Stimulated activated CD4-positive, alpha-beta T cell treated with anti-CD3 and anti-CD28 coated beads, Interleukin-12 subunit alpha, Interleukin-12 subunit beta, amount 100 ng/mL, for 24 hours (primary cell): ENCODE data around the gene RIC8B.

ENCODE experiments used
- DNase-seq, 2 experiments: peaks; one replicate each; pipeline ENCODE4 v3.0.0-alpha.2; 2020; ENCODE audit warnings: low read depth in 2 of 2

RIC8B gene

DNA sequence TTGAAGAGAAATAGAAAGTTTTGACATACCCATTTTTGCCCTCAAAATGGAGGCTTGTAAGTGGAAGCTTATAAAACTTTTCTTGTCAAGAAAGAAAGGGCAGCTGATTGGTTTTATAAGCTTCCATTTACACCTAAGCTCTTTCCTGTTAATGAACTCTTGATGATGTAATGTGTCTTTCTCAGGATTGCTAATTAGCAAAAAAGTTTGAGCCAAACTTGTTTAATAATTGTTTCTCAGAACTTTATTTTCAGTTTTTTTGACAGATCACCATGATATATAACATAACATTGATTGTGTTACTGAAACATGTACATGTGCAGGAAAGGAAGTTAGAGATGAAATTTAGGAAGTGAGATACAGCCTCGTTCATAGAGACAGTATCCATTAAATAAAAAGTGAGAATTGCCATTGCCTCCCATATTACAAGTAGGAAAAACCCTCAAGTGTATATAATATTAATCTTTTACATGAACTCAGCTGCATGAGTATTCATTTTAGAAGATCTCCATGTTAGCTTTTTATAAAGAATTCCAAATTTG, 26.8 kb downstream of the RIC8B start:
- DNase-seq: no peak

DNA sequence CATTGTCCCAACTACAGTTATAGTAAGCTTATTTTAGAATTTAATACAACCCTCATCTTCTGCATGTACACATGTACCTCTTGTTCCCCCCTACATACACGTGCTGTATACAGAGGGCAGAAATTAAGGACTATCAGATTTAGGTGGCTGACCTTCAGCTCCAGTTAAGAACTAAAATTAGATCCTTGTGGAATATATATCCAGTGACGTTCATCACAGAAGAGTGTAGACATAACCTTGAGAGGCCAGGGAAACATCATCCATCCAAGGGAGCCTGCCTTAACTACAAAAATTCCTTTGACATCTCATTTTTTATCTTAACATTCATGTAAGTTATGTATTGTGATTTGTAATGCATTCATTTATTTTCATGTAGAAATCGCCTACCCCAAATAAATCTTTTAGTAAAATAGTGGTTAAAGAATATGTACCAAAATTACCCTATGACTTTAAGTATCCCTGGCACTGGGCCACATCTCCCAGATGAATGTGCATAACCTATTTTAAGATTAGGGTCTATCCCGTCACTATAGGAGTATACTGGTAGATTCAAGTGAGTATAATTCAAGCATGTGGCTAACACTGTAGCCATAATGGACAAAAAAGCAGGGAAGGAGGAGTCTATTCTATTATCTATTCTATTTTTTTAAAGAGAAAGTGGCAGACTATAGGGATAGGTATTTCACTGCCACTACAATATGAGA, 27.5 kb downstream of the RIC8B start:
- no peak for DNase-seq

DNA sequence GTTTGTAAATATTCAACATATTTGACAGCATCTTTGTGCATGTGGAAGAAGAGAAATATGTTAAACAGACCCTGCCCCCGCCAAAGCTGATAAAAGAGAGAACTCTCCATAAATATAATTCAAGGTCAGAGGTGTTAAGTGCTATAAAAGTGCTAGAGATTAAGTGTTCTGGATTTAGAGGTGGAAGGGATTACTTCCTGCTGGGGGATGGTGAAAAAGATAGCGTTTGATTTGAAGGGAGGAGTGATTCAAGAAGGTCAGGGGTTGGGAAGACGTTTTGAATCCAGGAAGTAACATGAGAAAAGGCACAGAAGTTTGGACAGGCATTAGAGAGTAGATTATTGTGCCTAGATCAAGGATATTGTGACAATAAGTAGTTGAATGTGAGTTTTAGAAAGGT, 30.2 kb downstream of the RIC8B start:
- no peak for DNase-seq

DNA sequence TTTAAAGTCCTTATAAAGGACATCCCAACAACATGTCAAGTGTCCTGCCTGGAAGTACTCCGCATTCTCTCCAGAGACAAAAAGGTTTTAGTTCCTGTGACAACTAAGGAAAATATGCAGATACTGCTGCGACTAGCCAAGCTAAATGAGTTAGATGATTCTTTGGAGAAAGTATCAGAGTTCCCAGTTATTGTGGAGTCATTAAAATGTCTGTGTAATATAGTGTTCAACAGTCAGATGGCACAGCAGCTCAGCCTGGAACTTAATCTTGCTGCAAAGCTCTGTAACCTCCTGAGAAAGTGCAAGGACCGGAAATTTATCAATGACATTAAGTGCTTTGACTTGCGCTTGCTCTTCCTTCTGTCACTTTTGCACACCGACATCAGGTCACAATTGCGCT, 40.2 kb downstream of the RIC8B start:
- DNase-seq: no peak

DNA sequence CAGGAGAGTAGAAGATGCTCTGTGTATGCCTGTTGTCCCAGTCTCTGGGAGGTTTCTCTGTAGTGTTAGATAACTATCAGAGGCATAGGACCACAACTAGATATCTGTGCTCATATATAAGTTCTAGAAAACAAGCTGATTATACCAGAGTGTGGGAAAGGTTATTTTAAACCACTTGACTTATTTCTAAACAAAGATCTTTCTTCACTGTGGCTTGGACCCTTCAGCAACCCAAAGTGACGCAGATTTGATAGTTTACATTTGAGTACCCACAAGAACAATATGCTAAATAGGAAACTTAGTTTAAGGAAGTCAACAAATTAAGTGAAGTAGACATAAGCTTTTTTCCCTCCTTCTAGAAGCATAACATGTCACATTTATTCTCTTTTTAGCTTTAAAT, 41.3 kb downstream of the RIC8B start:
- DNase-seq: no peak

DNA sequence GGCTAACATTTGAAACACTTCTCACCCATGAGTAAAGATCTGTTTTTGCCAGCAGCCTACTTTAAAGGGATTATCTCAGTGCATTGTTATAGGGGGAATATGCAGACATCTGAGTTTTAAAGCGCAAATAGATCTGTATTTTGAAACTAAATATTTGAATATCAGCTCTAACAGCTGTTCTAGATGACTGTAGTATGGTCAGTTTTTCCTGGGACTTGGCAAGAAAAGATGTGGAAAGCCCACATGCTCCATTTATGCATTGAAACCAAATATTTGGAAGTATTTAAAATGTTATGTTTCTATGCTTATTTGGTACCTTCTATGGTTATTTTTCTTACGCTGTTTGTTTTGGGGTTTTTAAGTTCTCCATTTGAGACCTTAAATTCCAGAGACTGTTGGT, 41.7 kb downstream of the RIC8B start:
- no peak for DNase-seq

DNA sequence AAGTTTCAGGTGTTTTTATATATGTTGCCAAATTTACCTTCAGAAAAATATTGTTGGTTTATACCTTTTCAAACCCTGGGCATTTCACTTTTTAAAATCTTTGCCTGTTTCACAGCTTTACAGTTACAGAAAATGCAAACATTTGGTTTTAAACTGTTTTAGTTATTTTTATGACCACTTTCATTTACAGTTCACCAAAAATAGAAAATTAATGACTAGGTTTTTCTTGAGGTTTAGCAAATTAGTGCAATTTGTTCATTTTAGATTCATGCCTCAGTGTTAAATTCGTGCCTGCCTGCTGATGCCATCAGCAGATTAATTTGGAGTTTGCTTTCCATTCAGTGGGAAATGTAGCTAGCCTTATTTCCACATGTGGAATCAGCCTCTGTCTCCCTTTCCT, 45.5 kb downstream of the RIC8B start:
- DNase-seq: no peak

DNA sequence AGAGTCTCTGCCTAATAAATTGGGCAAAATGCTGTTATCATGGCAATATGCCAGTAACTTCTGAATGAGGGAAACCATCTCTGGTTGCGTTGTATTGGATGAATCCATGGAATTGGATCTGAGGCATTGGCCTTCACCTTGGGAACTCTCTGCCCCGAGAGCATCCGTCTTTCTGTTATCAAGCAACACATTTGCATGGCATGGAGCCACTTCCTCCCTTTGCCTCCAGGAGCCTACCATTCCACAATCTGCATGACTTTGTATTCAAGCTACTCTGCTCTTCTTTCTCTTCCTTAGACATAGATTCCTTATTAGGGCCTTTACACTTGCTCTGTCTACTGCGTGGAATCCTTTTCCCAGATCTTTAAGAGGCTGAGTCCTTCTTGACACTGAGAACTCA, 57.2 kb downstream of the RIC8B start:
- DNase-seq: no peak

DNA sequence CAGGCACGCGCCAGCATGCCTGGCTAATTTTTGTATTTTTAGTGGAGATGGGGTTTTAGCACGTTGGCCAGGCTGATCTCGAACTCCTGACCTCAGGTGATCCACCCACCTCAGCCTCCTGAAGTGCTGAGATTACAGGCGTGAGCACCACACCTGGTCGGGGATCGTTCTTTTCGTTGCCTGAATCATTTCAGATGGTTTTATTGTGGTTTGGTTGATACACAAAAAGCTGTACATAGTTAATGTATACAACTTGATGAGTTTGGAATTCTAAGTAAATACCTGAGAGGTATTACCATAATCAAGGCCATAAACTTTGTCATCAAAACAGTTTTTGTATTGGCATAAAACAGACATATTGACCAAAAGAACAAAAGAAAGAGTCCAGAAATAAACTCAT, 63.3 kb downstream of the RIC8B start:
- DNase-seq: no peak

DNA sequence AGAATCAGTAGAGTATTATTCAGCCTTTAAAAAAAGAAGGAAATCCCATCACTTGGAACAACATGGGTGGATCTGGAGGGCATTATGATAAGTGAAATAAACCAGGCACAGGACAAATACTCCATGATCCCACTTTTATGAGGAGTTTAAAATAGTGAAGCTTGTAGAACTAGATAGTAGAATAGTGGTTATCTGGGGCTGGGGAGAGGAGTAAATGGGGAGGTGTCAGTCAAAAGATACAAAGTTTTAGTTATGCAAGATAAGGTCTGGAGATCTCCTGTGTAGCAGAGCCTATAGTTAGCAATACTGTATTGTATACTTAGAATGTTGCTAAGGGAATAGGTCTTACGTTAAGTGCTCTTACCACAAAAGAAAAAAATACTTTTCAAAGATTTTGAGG, 64.9 kb downstream of the RIC8B start:
- DNase-seq: no peak

DNA sequence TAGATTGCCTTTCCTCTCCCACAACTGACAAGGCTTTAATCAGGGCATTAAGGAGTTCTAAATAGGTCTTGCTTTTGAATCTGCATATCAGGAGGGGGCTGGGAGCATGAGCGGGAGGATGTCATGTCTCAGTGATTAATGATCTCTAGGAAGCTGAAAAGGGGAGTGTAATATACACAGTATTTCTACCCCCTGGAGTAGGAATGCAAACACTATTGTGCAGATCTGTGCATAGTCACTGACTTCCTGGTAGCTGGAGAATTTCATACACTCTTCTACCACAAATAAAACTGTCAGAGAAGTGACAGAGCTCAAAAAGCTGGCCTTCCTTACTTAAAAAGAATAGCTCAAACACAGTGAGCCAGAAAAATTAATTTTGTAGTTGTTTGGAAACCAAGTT, 65.8 kb downstream of the RIC8B start:
- no peak for DNase-seq

DNA sequence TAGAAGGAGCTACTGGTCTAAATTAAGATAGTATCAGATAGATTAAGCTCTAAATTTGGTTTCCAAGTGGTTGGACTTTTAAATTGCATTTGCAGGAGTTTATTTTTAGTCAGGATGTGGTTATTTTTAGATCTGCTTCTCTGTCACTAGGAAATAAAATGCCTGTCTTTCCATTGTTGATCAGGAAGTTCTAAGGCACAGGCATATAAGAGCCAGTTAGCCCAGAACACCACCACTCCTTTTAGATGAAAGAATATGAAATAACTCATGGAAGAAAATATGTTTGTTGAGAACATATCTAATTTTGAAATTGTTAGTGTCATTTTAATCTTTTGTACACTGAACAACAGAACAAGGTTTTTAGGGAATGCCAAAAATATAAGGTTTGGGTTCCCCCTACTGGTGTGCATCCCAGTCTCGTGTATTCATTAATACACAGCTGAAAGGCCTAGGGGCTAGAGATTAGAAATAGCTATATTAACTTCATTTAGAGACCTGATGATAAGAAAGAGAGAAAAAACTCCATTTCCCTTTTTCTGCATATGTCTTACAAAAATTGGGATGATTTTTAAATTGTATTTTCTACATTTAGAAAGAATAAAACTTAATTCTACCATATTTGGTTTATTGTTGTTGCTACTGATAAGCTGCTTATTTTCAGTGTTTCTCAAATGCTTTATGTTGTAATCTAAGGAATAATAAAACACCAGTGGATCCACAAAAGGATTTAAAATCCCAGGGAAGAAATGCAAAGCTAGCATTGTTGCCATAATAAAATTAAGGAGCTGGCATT, 67.2 kb downstream of the RIC8B start:
- DNase-seq: no peak

DNA sequence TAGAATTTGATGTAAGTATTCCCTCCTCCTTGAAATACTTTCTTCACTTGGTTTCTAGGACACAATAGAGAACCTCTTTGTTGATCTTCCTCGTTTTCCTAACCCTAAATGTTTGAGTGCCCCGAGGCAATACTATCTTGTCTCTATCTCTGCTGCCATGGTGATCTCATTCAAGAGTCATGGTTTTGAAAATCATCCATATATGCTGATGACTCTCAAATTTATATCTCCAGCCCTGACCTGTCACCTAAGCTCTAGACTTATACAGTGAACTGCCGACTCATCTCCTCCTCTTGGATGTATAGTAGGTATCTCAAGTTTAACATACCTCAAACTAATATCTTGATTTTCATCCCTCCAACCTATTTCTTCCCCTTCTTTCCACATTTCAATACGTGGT, 71.4 kb downstream of the RIC8B start:
- no peak for DNase-seq

DNA sequence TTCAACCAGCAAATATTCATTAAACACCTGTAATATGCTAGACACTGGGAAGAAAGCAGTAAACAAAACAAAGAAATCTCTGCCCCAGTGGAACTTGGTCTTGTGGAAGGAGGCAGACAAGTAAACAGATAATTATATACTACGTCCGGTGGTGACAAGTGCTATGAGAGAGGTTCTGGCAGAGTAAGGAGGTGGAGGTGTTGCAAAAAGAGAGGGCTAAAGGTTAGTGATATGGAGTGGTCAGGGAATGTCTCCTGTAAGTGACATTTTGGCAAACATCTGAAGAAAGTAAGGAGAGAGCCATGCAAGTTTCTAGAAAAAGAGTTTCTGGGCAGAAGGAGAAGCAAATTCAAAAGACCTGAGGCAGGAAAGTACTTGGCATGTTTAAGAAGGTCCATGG, 73.4 kb downstream of the RIC8B start:
- DNase-seq: no peak

DNA sequence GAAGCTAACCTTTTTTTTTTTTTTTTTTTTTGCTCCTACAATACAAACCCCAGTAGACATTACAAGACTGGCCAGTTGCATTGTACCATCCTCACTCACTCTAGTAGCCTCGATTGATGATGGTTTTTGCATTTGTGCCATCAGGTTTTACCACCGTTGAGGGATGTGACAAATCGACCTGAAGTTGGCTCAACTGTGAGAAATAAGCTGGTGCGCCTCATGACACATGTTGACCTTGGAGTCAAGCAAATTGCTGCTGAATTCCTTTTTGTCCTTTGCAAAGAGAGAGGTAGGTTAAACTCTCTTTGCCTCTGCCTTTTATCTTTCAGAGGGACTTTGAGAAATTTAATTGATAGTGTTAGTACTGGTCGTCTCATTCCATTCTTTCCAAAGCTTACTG, 76.8 kb downstream of the RIC8B start:
- no peak for DNase-seq

DNA sequence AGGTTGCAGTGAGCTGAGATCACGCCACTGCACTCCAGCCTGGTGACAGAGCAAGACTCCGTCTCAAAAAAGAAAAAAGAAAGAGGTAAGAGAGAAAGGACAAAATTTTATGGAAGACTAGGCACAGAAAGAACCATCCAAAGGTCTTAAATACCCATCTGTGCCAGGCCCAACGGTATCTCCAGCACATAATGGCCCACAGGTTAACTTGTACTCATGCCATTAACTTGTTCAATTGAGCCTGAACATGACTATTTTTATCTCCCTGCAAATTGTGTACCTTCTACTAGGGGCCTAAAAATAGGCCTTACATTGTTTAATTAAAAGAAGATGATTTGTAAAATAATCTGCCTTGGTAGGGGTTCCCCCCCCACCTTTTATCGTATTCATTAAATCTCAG, 80.2 kb downstream of the RIC8B start:
- DNase-seq: no peak

DNA sequence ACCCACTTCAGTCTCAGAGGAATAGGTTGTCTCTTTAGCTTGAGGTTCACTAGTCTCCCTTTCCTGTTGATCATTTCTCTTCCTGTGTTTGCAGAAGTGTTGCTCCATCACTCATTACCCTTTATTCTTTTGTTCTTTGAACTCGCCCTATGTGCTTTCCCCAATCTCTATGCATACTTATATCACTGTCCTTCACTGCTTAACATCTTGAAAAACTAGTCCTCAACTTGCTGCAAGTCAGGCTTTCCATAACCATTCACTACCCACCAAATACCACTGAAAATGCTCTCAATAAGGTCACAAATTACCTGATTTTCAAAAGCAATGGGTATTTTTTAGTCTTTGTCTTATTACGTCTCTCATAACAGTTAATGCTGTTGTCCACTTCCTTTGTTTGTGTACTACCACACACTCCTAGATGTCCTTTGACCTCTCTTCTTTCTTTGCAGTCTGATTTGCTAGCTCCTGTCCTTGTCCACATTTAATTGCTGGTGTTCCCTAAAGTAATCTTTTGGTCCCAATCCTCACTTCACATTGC, 80.8 kb downstream of the RIC8B start:
- no peak for DNase-seq

DNA sequence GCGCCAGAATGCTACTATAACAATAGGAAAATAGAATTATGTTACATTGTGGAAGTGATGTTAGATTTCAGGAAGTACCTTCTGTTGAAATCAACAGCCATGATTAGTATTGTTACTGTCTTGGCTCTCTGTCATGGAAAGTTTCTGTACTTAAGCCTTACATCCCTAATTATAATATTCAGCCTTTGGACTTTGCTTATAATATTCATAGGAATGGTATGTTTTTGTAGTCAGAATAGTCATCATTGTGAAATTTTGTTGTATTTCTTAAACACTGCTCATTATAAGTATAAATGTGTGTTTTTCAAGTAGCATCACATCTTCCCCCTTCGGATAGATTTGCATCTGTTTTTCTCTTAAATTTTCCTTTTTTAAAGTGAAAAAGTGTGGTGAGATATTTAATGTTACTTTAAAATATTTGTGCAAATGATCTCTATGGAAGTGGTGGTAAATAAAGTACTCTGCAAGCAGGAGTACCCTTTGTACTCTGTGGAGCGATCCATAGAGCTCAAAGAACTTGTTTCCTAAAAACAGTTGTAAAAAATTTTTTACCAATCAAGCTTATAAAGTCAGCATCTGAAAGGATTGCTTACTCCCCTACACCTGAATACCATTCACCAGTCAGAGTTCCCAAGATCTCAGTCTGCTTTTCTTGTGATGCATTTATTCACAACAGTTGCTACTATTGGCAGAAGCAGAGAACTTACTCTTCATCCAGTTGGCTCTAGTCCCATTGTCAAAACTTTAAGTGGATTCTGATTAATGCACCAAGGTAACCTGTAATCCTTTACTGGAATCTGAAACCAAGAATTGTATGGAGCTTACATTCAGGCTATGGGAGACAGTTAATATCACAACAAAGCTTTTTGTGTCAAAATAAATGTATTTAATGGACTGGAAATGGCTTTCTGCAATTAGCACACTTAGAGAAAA, 87.8 kb downstream of the RIC8B start:
- no peak for DNase-seq

DNA sequence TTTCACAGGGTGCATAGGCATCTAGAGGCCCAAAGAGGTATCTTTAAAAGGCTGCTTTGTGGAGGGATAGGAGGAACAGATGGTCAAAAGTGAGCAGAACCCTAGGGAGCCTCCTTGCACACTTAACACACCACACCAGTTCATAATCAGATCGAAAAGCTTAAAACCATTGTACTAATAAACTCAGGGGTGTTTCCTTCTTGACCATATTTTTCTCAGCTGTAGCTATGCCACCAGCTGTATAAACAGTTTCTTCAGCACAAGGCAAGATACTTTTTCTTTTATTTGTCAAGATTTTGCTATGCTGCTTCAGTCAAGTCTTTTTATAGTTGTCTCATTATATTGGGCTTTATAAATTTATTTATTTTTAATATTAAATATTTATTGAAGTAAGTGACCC, 88.7 kb downstream of the RIC8B start:
- no peak for DNase-seq

DNA sequence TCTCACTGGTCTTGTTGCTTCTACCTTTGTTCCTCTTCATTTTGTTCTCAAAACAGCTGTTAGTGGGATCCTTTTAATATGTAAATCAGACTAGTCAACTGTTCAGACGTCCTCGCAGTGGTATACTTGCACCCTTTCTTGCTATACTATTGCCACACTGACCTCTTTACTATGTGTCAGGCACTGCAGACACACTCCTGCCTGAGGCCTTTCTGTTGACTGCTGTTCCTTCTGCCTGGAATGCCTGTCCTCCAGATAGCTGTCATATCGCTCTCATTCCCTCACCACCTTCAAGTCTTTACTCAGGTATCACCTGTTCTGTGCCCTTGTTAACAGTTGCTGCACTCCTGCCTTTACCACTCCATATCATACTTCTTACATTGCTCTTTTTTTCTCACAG, 91.2 kb downstream of the RIC8B start:
- DNase-seq: no peak

DNA sequence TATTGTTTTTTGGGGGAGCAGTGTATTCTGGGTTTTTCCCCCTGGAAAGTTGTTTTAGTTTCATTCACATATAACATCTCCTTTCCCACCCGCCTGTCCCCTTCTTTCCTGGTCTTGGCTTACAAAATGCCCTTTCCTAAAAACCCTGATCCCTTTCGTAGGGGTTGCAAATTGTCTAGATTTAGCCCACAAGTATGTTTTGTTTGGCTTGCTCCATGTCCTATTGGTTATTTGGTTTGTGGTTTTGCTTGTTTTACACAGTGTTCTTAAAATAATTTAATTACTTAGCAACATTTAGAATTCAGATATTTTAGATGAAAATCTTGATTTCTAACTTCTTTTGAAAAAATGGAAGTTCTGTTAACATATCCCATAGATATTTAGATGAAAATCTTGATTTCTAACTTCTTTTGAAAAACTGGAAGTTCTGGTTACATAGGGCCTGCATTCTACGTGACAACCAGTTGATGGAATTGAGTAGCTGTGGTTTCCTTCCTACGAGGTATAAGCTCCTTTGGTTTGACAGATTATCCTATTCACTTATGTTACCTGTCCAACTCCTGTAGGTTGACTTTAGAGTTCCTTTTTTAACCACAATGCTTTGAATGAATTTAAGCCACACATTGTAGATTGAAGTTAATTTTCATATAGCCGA, 92.1 kb downstream of the RIC8B start:
- no peak for DNase-seq
